KMS-11 (cell line): Measurements from ENCODE around the gene MMP15.

Experiments used
- H2AFZ ChIP-seq: fragments of 200-600 bp; sonication (generic); 2 replicates; pipeline ENCODE4 v1.6.1; 2016; ENCODE audit warnings: antibody characterized with exemption, mixed run types, low read depth
- H3K27ac ChIP-seq: fragments of 200-600 bp; sonication (generic); 2 replicates; pipeline ENCODE4 v1.6.1; 2016; ENCODE audit warnings: mild to moderate bottlenecking, mixed run types
- H3K27me3 ChIP-seq: fragments of 200-600 bp; sonication (generic); 2 replicates; pipeline ENCODE4 v1.6.1; 2017; ENCODE audit warnings: mild to moderate bottlenecking, low read depth, mixed run types, moderate library complexity; ENCODE audit not compliant: insufficient read depth
- H3K36me3 ChIP-seq: fragments of 200-600 bp; sonication (generic); 2 replicates; pipeline ENCODE4 v1.6.1; 2017; ENCODE audit warnings: mild to moderate bottlenecking, mixed run types; ENCODE audit not compliant: insufficient read depth
- H3K4me1 ChIP-seq: fragments of 200-600 bp; sonication (generic); 2 replicates; pipeline ENCODE4 v1.6.1; 2016; ENCODE audit warnings: mild to moderate bottlenecking, low read depth, mixed run types; ENCODE audit not compliant: poor library complexity, severe bottlenecking
- H3K4me2 ChIP-seq: fragments of 200-600 bp; sonication (generic); 2 replicates; pipeline ENCODE4 v1.7.0; 2016; ENCODE audit warnings: mild to moderate bottlenecking, mixed run types
- H3K4me3 ChIP-seq: fragments of 200-600 bp; sonication (generic); IDR thresholded peaks from 2 replicates; pipeline ENCODE4 v1.6.1; 2017; ENCODE audit warnings: low read depth, low read length, mixed read lengths; ENCODE audit not compliant: insufficient read depth
- H3K79me2 ChIP-seq: fragments of 200-600 bp; sonication (generic); 2 replicates; pipeline ENCODE4 v1.6.1; 2016; ENCODE audit warnings: low read depth, mixed run types; ENCODE audit not compliant: insufficient read depth
- H3K9ac ChIP-seq: fragments of 200-600 bp; sonication (generic); 2 replicates; pipeline ENCODE4 v1.6.1; 2016; ENCODE audit warnings: mild to moderate bottlenecking, mixed run types
- H4K20me1 ChIP-seq: fragments of 200-600 bp; sonication (generic); 2 replicates; pipeline ENCODE4 v1.6.1; 2016; ENCODE audit warnings: mild to moderate bottlenecking, mixed run types; ENCODE audit not compliant: insufficient read depth
- TF ChIP-seq, protein P1 (sequence below): fragments of 200-600 bp; sonication (generic); conservative IDR thresholded peaks from 2 replicates; pipeline ENCODE4 v1.6.1; 2017; ENCODE audit warnings: low read depth, mild to moderate bottlenecking, antibody characterized with exemption, low read length, moderate library complexity, mixed read lengths

Gene MMP15

GRCh38 chr16:58045096-58045495, 19.5 kb downstream of the MMP15 start:
- TF ChIP-seq, protein P1, sequence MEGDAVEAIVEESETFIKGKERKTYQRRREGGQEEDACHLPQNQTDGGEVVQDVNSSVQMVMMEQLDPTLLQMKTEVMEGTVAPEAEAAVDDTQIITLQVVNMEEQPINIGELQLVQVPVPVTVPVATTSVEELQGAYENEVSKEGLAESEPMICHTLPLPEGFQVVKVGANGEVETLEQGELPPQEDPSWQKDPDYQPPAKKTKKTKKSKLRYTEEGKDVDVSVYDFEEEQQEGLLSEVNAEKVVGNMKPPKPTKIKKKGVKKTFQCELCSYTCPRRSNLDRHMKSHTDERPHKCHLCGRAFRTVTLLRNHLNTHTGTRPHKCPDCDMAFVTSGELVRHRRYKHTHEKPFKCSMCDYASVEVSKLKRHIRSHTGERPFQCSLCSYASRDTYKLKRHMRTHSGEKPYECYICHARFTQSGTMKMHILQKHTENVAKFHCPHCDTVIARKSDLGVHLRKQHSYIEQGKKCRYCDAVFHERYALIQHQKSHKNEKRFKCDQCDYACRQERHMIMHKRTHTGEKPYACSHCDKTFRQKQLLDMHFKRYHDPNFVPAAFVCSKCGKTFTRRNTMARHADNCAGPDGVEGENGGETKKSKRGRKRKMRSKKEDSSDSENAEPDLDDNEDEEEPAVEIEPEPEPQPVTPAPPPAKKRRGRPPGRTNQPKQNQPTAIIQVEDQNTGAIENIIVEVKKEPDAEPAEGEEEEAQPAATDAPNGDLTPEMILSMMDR: no peak
- no peak overlapping the region for H3K9ac ChIP-seq
- H4K20me1 ChIP-seq: no peaks in the 10 kb centered on the region
- H3K4me1 ChIP-seq: no peaks in the 10 kb centered on the region
- H3K4me3 ChIP-seq: no peak overlapping the region
- H3K36me3 ChIP-seq: no peaks in the 10 kb centered on the region
- H2AFZ ChIP-seq: no peak overlapping the region
- H3K79me2 ChIP-seq: no peaks in the 10 kb centered on the region
- H3K27ac ChIP-seq: no peak overlapping the region
- no peak overlapping the region for H3K4me2 ChIP-seq
- no peaks in the 10 kb centered on the region for H3K27me3 ChIP-seq

DNA sequence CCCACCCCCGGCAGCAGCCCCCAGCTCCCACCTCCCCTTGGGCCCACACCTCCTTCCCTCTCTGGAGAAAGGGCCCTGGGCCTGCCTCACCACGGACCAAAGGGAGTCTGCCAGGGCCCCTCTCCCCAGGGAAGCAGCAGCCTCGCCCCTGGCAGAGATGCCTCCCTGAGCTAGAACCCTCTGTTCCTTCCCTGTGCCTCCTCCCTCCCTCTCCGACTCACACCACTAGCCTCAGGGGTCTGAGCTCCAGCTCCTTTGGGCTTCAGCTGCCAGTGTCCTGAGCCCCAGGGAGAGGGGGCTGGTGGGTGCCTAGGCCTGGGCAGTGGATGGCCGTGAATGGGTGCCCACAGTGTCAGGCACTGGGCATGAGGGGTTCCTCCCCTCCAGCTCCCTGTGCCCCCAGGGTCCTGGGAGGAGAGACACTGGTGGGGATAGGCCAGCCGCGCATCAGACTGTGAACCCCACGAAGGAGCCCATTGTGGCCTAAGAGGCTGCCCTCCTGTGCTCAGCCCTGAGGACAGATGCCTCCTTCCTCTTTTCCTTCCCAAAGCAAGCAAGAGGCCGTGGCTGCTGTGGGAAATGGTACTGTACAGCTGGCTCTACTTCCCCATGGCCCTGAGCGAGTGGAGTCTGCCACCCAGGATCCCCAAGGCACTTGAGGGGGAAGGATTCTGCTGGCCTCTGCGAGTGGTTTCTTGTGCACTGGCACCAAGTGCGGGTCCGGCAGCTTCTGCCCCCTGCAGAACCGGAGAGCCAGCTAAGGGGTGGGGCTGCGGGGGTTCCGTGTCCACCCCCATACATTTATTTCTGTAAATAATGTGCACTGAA, 20.7 kb downstream of the MMP15 start:
- Histone ChIP-seq H3K79me2 (no peaks in the 10 kb centered on the region), H3K27me3 (no peaks in the 10 kb centered on the region), H3K4me3 (no peak overlapping the region), H2AFZ (no peak overlapping the region), H3K36me3 (no peaks in the 10 kb centered on the region), H3K4me1 (no peaks in the 10 kb centered on the region), H3K4me2 (no peak overlapping the region), H3K27ac (no peak overlapping the region), H4K20me1 (no peaks in the 10 kb centered on the region), H3K9ac (no peak overlapping the region)
- TF ChIP-seq, protein P1: no peak

DNA sequence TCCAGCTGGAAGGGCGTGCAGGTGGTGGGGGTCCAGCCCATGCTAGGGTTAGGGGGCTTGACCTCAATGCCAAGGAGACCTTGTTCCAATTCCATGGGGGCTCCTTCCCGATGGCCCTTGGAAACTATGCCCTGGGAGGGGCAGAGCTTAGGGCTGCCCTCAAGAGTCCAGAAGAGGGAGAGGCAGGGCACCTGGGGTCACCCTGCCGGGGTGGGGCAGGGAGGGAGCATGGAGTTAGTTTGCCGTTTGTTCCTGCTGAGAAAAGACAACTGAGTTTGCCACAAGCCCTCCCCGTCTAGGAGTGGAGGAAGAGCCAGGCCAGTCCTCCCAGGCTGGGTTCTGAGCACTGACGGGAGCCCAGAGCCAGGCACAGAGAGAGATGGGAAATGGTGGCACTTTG, 21.4 kb downstream of the MMP15 start:
- no peak overlapping the region for H2AFZ ChIP-seq
- H3K9ac ChIP-seq: no peak overlapping the region

DNA sequence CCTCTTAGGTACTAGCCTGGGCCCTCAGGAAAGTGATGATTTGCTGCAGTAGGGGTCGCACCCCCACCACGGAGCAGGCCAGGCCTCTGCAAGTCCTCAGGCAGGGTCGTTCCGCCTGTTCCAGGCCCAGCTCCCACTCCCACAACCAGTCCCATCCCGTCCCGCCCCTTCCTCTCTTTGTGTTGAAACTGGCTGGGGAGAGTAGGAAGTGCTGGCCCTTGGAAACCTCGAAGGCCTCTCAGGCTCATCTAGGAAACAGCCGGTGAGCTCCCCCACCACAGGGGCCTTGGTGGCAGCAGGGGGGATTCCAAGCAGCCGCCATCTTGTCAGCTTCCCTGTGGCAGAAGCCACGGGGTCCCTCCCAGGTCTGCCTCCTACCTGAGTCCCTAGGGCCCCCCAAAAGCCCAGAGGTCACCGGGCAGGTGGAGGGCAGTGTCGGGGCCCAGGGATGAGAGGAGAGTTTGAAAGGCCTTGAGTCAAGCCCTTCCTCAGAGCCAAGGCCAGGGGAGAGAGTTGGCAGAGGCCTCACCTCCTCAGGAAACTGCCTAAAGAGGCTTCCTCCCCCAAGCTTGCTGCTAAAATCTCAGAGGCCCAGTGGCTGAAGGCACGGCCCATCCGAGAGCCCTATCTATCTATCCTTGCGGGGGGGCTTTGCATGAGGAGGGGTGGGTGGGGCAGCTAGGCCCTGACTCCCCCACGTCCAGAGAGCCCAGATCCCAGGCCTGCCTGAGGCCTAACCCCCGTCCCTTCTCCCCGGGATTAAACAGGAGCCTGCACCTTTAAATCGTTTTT, 22.2 kb downstream of the MMP15 start:
- TF ChIP-seq, protein P1: no peak
- Histone ChIP-seq H4K20me1 (no peaks in the 10 kb centered on the region), H3K36me3 (no peaks in the 10 kb centered on the region), H3K4me2 (no peak overlapping the region), H3K9ac (no peak overlapping the region), H3K27me3 (no peaks in the 10 kb centered on the region), H3K4me3 (no peak overlapping the region), H3K79me2 (no peaks in the 10 kb centered on the region), H3K27ac (no peak overlapping the region), H2AFZ (no peak overlapping the region), H3K4me1 (no peaks in the 10 kb centered on the region)

More for the DNA sequence above, 21.4 kb downstream of the MMP15 start:
- no peaks in the 10 kb centered on the region for H4K20me1 ChIP-seq
- no peaks in the 10 kb centered on the region for H3K27me3 ChIP-seq
- H3K79me2 ChIP-seq: no peaks in the 10 kb centered on the region
- H3K4me2 ChIP-seq: no peak overlapping the region
- no peak overlapping the region for H3K27ac ChIP-seq
- no peaks in the 10 kb centered on the region for H3K36me3 ChIP-seq
- no peak overlapping the region for H3K4me3 ChIP-seq
- H3K4me1 ChIP-seq: no peaks in the 10 kb centered on the region
- TF ChIP-seq, protein P1: no peak
